HUDEP-2 (cell line): ENCODE data around the gene GALNT14.

Experiments used
- DNase-seq, 76 experiments: peaks; one replicate each; lab custom pipeline; 2025; ENCODE audit not compliant: unreplicated experiment in 76 of 76; lab: John Stamatoyannopoulos, UW

Gene GALNT14

GRCh38 chr2:31089645-31090044, 48.6 kb downstream of the GALNT14 start:
- DNase-seq = no peak

- DNase-seq = no peak
Observed at GRCh38 chr2:31088504-31089195, 49.6 kb downstream of the GALNT14 start.

DNA sequence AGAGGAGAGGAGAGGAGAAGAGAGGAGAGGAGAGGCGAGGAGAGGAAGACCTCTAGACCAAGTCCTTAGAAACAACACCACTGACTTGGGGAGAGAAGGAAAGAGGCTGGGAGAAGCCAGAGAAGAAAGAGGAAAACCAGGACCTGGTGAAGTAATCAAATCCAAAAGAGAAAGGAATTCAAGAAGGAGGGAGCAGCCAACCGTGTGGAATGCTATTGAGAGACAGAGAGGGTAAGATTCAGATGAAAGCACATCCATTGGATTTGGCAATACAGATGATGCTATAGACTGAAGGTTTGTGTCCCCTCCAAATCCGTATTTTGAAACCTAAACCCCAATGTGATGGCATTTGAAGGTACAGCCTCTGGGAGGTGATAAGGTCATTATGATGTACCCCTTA, 50.7 kb downstream of the GALNT14 start:
- DNase-seq = no peak

GRCh38 chr2:31086590-31086989, 51.6 kb downstream of the GALNT14 start:
- no peak for DNase-seq

GRCh38 chr2:31083234-31083993, 54.8 kb downstream of the GALNT14 start:
- DNase-seq = no peak

DNA sequence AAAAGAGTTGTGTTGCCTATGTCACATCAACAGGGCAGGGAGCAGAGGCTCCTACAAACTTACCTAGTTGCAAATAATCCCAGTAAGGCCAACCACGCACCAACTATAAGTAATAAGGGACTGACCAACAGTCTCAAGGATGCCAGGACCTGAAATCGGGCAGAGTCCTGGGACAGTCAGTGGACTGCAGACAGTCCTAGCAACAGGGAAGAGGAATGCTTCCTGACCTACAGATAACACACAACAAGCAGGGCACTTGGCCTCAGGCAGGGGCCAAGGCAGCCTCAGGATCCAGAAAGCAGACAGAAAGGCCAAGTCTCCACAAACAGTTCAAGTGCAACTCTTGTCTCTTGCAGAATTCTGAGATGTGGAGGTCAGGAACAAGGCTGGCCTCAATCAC, 56.2 kb downstream of the GALNT14 start:
- no peak for DNase-seq

- DNase-seq = no peak
Observed at GRCh38 chr2:31081492-31081891, 56.7 kb downstream of the GALNT14 start.

DNA sequence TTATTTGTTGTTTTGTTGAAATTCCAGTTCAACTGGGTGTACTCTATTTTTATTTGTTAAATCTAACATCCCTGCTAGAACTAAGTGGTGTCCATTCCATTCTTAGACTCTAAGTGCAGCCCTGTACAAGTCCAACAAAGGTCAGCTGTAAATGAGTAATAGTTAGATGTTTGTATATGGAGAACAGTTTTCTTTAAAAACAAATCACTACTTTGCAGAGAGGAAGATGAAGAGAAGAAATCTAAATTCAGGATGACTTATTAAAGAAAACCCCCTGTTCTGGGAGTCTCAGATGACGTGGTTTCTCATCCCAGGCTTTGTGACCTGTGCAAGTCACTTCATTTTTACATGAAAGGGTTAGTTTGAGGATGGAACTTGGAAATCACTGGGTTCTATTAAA, 57.9 kb downstream of the GALNT14 start:
- no peak for DNase-seq

GRCh38 chr2:31079665-31080064, 58.6 kb downstream of the GALNT14 start:
- no peak for DNase-seq

GRCh38 chr2:31078579-31079105, 59.6 kb downstream of the GALNT14 start:
- DNase-seq = no peak

GRCh38 chr2:31078011-31078410, 60.2 kb downstream of the GALNT14 start:
- DNase-seq = no peak

DNA sequence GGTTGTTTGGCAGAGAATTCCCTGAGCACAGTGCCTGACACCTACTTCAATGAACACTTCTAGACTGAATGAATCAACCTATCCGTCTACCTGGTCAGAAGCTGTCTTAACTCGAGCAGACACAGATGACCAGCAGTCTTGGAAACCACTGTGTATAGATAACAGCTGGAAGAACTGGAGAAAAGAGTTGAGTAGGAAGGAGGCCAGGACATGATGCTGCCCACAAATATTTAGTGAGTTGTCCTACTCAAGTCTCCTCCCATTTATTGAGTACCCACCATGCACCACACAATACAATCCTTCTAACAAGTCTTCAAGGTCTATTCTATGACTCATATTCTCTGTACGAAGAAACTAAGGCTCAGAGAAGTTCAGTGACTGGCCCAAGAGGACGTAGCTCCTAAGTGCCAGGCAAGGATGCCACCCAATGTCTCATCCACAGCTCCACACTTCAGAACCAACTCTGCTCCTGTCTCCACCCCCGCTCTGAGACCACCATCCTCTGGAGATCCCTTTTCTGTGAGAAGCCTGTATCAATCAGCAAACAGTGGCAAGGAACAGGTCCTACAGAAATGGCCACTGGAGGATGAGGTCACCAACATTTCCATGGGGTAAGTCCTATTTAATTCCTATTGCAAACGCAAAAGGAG, 62.2 kb downstream of the GALNT14 start:
- DNase-seq = no peak

DNA sequence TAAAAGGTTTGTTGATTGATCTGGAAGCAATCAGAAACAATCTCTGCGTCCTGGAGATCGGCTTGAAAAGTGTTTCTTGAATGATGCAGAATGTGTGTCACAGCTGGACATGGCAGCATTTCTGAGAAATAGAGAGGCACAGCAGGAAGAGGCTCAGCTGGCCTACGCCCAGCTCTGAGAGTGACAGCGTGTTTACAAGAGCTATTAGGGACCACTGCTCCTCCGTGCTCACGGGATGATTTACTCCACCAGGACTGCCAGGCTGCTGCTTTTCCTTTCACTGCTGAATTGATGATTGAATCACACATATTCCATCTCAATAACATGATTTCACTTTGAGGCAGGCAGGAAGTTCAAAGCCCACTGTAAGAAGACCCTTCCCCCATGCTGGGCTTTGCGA, 62.8 kb downstream of the GALNT14 start:
- DNase-seq = no peak

DNA sequence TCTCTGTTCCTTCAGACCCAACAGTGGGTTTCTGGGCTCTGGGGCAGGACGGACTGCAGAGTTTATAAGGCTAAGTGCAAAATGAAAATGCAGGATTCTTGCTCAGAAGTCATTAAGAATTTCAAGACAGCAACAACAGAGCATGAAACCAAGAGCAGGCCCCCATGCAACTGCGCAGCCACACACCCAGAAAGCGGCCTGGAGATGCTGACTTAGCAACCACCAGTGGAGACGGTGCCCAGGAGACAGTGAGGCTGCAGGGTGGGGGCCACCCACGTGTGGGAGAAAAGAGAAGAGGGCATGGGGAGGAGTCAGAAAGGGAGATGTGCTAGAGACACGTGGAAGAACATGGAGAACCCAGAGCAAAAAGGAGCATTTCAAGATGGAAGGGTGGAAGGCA, 66.5 kb downstream of the GALNT14 start:
- DNase-seq = no peak

DNA sequence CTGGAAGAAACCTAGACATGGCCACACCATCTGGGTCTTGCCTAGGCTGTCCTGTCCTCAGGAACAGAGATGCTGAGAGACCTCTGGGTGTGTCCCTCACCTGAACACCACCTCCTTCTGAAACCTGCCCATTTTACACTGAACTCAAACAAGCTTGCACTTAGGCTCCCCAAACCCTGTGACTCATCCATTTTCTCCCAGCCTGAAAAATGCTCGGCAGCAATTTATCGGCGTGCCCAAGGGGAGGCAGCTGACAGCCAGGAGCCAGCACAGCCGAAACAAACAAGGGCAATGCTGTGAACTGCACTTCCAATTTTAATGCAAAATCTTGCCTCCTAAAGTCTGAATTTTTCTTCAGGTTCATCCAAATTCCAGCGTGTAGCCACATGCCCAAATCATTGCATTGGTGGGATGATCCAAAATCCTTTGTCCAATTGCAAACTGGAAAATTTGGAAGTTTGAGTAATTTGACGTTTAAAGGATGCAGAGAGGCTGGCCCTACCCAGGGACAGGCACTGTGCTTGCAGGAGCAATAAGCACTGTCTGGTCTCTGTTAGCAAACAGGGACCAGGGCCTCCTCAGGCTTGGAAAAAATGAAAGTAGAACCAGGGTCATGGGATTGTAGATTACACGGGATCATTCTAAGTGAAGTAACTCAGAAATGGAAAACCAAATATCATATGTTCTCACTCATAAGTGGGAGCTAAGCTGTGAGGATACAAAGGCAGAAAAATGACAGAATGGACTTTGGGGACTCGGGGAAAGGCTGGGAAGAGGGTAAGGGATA, 67.7 kb downstream of the GALNT14 start:
- no peak for DNase-seq

DNA sequence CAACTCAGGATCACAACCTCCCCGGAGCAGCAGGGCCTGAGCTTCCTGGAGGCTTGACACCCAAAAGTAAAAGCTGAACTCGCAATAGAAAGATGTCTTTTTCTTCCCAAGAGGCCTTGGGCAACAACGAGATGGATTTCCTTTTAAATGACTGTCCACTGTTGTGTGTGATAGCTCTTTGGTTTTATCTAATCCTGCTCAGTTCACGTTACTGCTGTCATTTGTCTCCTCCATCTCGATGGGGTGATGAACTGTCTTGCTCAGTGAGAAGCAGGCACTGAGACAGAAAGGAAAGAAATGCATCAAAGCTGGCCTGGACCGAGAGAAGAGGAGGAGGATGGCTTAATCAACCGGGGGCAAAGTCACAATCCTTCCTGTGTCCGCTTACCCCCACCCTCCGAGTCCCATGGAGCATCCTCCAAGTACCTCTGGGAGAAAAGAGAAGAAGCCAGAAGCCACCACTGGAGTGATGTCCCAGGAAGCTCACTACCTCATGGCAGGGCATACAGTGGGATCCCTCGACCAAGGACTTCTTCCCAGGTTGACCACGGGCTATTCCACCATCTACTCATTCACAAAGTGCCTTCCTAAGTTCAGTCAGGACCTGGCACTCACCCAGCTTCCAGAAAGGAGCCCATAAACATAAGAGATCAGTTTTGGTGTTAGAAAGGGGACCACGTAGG, 68.5 kb downstream of the GALNT14 start:
- no peak for DNase-seq

GRCh38 chr2:31067259-31067658, 71.0 kb downstream of the GALNT14 start:
- no peak for DNase-seq

- no peak for DNase-seq
Observed at GRCh38 chr2:31066551-31066950, 71.7 kb downstream of the GALNT14 start.

GRCh38 chr2:31066086-31066485, 72.2 kb downstream of the GALNT14 start:
- DNase-seq = no peak

DNA sequence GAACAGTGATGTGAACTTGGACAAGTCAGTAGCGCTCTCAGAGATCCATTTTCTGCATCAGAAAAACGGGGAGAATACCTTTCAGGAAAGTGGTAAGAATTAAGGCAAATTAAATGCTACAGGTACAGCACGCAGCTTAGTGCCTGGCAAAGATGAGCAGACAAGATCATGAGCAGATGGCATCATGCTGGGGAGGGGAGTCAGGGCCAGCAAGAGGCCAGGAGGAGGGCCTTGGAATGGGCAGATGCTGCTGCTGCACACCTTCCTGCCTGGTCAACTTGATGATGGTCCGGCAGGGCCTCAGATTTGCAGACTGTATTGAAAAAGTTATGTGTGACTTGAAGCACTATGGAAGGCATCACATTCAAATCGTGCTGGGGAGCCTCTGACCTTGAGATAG, 72.9 kb downstream of the GALNT14 start:
- no peak for DNase-seq
